GM20000 (cell line): ENCODE measurements around the gene LGI4.
A peak's percentile ranks its signal among the peaks of the same experiment; 100 is the strongest.

Experiments
- DNase-seq: peaks from one replicate; pipeline ENCODE4 v3.0.0; 2012; ENCODE audit warnings: low spot score
- CTCF ChIP-seq: IDR thresholded peaks from 2 replicates; pipeline ENCODE4 v1.5.1; 2012; ENCODE audit warnings: mild to moderate bottlenecking, control low read depth; ENCODE audit errors: extremely low read depth, missing control alignments

Gene LGI4

GRCh38 chr19:35114353-35115176, 20.3 kb downstream of the LGI4 start:
- peak; percentile 86 for DNase-seq
- TF ChIP-seq CTCF: peak; percentile 97

- DNase-seq: no peak
- TF ChIP-seq CTCF: no peak
Observed at GRCh38 chr19:35112995-35113688, 21.7 kb downstream of the LGI4 start.

- DNase-seq: no peak
- TF ChIP-seq CTCF: no peak
Observed at GRCh38 chr19:35110974-35111373, 23.9 kb downstream of the LGI4 start.

- TF ChIP-seq CTCF: no peak
- no peak for DNase-seq
Observed at GRCh38 chr19:35109395-35110112, 25.3 kb downstream of the LGI4 start.

- no peak for DNase-seq
- TF ChIP-seq CTCF: no peak
Observed at GRCh38 chr19:35108730-35109129, 26.1 kb downstream of the LGI4 start.

GRCh38 chr19:35107545-35107944, 27.3 kb downstream of the LGI4 start:
- TF ChIP-seq CTCF: no peak
- DNase-seq: no peak
